Inflammatory macrophage treated with lipopolysaccharide for 1 hour (primary cell): ENCODE results near the gene IL21R.

Experiments used
- DNase-seq, 2 donors: peaks; one replicate each; pipeline ENCODE4 v3.0.0-alpha.2; 2020 to 2022

Gene IL21R

GRCh38 chr16:27465483-27465879 is 63.5 kb downstream of the IL21R start:
- DNase-seq, result no peak

- DNase-seq, result no peak
Observed at GRCh38 chr16:27468941-27469531, 67.1 kb downstream of the IL21R start.

GRCh38 chr16:27470567-27471431 is 68.8 kb downstream of the IL21R start:
- DNase-seq, result peak; percentile 40 to 54

GRCh38 chr16:27471661-27472060 is 69.7 kb downstream of the IL21R start:
- peak in 1 of 2 donors; percentile 25 for DNase-seq

- no peak for DNase-seq
Observed at GRCh38 chr16:27472091-27473020, 70.4 kb downstream of the IL21R start.

GRCh38 chr16:27473101-27473900 is 71.3 kb downstream of the IL21R start:
- peak in 1 of 2 donors; percentile 24 for DNase-seq

- DNase-seq, result no peak
Observed at GRCh38 chr16:27474041-27474440, 72.1 kb downstream of the IL21R start.

GRCh38 chr16:27474921-27475320 is 72.9 kb downstream of the IL21R start:
- no peak for DNase-seq

- DNase-seq, result no peak
Observed at GRCh38 chr16:27475561-27475960, 73.6 kb downstream of the IL21R start.

- no peak for DNase-seq
Observed at GRCh38 chr16:27476240-27476639, 74.3 kb downstream of the IL21R start.

- no peak for DNase-seq
Observed at GRCh38 chr16:27480761-27481160, 78.8 kb downstream of the IL21R start.

GRCh38 chr16:27481282-27481934 is 79.4 kb downstream of the IL21R start:
- no peak for DNase-seq

- no peak for DNase-seq
Observed at GRCh38 chr16:27482397-27483087, 80.6 kb downstream of the IL21R start.

- no peak for DNase-seq
Observed at GRCh38 chr16:27483088-27483437, 81.1 kb downstream of the IL21R start.

- DNase-seq, result no peak
Observed at GRCh38 chr16:27483624-27484023, 81.7 kb downstream of the IL21R start.

- no peak for DNase-seq
Observed at GRCh38 chr16:27485126-27485525, 83.2 kb downstream of the IL21R start.

GRCh38 chr16:27485811-27486210 is 83.8 kb downstream of the IL21R start:
- no peak for DNase-seq

- DNase-seq, result no peak
Observed at GRCh38 chr16:27486344-27486743, 84.4 kb downstream of the IL21R start.

GRCh38 chr16:27486760-27487159 is 84.8 kb downstream of the IL21R start:
- DNase-seq, result no peak

- DNase-seq, result no peak
Observed at GRCh38 chr16:27489421-27489820, 87.4 kb downstream of the IL21R start.

GRCh38 chr16:27489906-27490305 is 87.9 kb downstream of the IL21R start:
- no peak for DNase-seq
